ENCODE data around the gene CTNND2. TPM values are rescaled to one million over a fixed set of nuclear protein-coding genes. Genes with fewer than 3 reads are reported as not detected.

CTNND2 gene
- total RNA-seq, 4 donors from 2014 or later = 0.18 to 14.9 (median 0.47) TPM; not detected in 1

DNA sequence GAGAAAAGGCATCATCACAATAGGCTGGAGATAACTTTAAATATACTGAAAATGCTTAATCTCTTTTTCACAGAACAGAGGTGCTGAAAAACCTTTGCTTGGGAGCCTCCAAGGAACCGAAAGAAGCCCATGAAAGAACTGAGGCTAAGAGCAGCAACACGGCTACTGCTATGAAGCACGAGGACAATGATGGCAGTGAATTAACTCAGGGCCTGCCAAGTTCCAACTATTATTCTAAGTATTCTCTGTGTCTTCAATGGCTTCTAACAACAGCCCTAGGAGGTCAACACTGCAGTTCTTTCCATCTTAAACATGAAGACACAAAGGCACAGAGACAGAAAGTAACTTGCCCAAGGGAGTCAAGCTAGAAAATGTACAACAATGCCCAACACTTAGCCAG is 850.2 kb downstream of the CTNND2 start:
- H3K9me3 ChIP-seq = no peaks in the 10 kb centered on the region
- H3K4me1 ChIP-seq = no peaks in the 10 kb centered on the region
- TF ChIP-seq POLR2A (IDR thresholded peaks at IDR 0.05) = no peak
- TF ChIP-seq, protein P1, sequence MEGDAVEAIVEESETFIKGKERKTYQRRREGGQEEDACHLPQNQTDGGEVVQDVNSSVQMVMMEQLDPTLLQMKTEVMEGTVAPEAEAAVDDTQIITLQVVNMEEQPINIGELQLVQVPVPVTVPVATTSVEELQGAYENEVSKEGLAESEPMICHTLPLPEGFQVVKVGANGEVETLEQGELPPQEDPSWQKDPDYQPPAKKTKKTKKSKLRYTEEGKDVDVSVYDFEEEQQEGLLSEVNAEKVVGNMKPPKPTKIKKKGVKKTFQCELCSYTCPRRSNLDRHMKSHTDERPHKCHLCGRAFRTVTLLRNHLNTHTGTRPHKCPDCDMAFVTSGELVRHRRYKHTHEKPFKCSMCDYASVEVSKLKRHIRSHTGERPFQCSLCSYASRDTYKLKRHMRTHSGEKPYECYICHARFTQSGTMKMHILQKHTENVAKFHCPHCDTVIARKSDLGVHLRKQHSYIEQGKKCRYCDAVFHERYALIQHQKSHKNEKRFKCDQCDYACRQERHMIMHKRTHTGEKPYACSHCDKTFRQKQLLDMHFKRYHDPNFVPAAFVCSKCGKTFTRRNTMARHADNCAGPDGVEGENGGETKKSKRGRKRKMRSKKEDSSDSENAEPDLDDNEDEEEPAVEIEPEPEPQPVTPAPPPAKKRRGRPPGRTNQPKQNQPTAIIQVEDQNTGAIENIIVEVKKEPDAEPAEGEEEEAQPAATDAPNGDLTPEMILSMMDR (IDR thresholded peaks at IDR 0.05) = no peak
- H3K27ac ChIP-seq = no peak overlapping the region
- no peak for DNase-seq
- no peaks in the 10 kb centered on the region for H3K36me3 ChIP-seq
- H3K27me3 ChIP-seq = no peaks in the 10 kb centered on the region
- no peak overlapping the region for H3K4me3 ChIP-seq

DNA sequence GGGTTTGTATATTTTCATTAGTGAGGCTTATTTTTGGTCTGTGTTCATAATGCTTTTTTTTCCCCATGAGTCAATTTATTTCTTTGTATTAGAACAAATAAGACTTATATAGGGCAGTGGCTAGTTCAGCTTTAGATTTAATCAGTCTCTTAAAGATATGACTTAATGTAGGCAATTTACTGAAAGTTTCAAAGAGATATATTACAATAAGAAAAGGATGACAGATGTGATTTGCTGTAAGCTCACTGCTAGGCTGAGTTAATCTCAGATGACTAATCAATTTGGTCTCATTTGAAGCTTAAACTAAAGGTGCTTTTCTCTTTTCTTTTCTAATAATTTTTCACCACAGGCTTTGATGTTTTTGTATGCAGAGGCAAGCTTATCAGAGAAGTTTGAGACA is 851.4 kb downstream of the CTNND2 start:
- TF ChIP-seq, protein P1 (IDR thresholded peaks at IDR 0.05) = no peak
- TF ChIP-seq POLR2A (IDR thresholded peaks at IDR 0.05) = no peak
- H3K9me3 ChIP-seq = no peaks in the 10 kb centered on the region
- H3K4me3 ChIP-seq = no peak overlapping the region
- no peaks in the 10 kb centered on the region for H3K36me3 ChIP-seq
- no peak for DNase-seq
- H3K27me3 ChIP-seq = no peaks in the 10 kb centered on the region
- H3K27ac ChIP-seq = no peak overlapping the region
- no peaks in the 10 kb centered on the region for H3K4me1 ChIP-seq

DNA sequence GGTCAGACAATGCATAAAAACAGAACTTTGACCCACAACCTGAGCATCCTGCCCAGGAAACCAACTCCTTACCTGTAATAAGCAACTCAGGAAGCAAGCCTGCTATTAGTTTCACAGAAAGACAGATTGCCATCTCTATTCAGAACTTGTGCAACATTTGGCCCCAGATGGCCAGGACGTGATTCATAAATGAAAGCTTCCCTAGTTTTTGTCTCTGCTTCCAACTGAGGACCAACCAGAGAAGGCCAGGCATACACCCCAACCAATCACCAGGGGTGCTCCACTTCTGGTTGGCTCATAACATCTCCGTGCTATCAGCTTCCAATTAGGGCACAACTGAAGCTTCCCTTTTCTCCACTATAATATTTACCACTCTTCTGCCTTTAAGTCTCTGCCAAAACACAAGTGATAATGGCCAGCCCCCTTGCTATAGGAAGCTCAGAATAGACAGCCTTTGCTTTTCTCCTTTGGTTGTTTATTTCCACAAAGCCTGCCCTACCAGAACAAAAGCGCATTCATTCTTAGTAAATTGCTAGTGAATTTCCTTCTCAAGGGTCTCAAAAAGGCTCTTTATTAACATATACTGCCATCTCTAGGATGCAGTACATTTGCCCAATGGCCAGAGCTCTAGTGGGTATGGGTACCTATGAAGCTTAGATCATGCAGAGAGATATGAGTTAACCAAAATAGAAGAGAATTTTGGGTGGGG is 853.5 kb downstream of the CTNND2 start:
- no peaks in the 10 kb centered on the region for H3K4me1 ChIP-seq
- DNase-seq = no peak
- no peaks in the 10 kb centered on the region for H3K36me3 ChIP-seq
- H3K27me3 ChIP-seq = no peaks in the 10 kb centered on the region
- no peak overlapping the region for H3K4me3 ChIP-seq
- no peaks in the 10 kb centered on the region for H3K9me3 ChIP-seq
- no peak for TF ChIP-seq POLR2A (IDR thresholded peaks at IDR 0.05)
- TF ChIP-seq, protein P1 (IDR thresholded peaks at IDR 0.05) = no peak
- no peak overlapping the region for H3K27ac ChIP-seq

DNA sequence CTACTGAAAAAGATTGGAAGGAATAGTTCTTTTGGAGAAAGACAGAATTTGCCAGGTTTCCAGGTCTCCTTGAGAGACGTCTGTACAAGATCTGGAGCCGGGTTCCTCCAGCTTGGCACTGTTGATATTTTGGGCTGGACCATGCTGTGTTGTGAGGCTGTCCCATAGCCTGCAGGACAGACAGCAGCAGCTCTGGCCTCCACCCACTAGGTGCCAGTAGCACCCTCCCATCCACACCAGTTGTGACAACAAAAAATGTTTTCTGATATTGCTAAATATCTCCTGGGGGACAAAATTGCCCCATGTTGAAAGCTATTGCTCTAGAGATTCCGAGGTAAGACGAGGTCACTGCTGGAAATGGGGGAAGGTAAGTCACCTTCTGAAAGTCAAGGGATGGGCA is 855.5 kb downstream of the CTNND2 start:
- H3K27ac ChIP-seq = no peak overlapping the region
- H3K36me3 ChIP-seq = no peaks in the 10 kb centered on the region
- H3K4me3 ChIP-seq = no peak overlapping the region
- no peak for DNase-seq
- TF ChIP-seq, protein P1 (IDR thresholded peaks at IDR 0.05) = no peak
- no peak for TF ChIP-seq POLR2A (IDR thresholded peaks at IDR 0.05)
- no peaks in the 10 kb centered on the region for H3K9me3 ChIP-seq
- H3K4me1 ChIP-seq = no peaks in the 10 kb centered on the region
- no peaks in the 10 kb centered on the region for H3K27me3 ChIP-seq

DNA sequence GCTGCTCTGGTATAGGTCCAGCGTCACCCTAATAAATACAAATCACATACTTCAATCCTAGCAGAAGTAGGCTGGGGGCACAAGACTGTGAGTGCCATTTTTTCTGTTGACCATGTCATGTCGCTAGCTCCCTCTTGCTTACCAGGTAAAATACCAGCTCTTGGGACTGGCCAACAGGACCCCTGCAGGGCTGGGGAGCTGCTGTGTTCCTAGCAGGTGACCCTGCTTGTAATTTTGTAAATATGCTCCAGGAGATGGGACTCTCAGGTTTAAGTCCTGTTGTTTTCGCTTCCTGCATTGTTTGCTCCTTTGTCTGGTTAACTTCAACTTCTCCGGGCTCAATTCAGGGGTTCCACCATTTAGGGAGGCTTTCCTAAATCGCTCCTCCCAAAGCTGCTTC is 856.6 kb downstream of the CTNND2 start:
- no peak for DNase-seq
- Histone ChIP-seq H3K36me3 (no peaks in the 10 kb centered on the region), H3K4me1 (no peaks in the 10 kb centered on the region), H3K4me3 (no peak overlapping the region), H3K27ac (no peak overlapping the region), H3K27me3 (no peaks in the 10 kb centered on the region), H3K9me3 (no peaks in the 10 kb centered on the region)
- TF ChIP-seq, protein P1 (IDR thresholded peaks at IDR 0.05) = no peak
- no peak for TF ChIP-seq POLR2A (IDR thresholded peaks at IDR 0.05)

All from Peyer's patch (tissue), 4 donors.